ENCODE data around the gene DCAF6. TPM values are rescaled to one million over a fixed set of nuclear protein-coding genes. Genes with fewer than 3 reads are reported as not detected.

DCAF6 gene
- total RNA-seq, 1 donor from 2014 or later: 42.7 TPM

DNA sequence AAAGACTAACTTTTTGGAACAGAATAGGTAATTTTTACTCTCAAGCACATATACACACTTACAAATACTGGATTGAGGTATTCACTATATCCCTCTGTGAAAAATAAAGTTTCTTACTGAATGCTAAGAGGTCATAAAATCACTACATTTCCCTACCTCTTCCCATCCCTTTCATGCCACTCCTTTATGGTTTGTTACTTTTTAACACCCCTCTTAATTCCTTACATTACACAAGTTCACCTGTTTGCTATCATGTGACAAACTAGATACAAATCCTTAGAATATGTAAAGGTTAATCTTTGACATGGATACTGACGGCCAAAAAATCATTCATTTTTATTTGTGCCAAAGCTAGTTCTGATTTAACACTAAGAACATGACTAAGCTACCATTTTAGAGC is 6.8 kb upstream of the DCAF6 start:
- Mint-ChIP-seq H3K27ac (peak overlapping the region; percentile 71), H3K9me3 (ENCODE audit: low read depth) (no peaks in the 10 kb centered on the region), H3K4me3 (ENCODE audit: low read depth) (no peak overlapping the region), H3K36me3 (ENCODE audit: insufficient read depth) (no peaks in the 10 kb centered on the region), H3K27me3 (no peaks in the 10 kb centered on the region), H3K4me1 (ENCODE audit: low read depth) (peaks cover 51% of the 10 kb centered on the region)
- no peak for DNase-seq (ENCODE audit: low spot score, unreplicated experiment)
- TF ChIP-seq, protein P1, sequence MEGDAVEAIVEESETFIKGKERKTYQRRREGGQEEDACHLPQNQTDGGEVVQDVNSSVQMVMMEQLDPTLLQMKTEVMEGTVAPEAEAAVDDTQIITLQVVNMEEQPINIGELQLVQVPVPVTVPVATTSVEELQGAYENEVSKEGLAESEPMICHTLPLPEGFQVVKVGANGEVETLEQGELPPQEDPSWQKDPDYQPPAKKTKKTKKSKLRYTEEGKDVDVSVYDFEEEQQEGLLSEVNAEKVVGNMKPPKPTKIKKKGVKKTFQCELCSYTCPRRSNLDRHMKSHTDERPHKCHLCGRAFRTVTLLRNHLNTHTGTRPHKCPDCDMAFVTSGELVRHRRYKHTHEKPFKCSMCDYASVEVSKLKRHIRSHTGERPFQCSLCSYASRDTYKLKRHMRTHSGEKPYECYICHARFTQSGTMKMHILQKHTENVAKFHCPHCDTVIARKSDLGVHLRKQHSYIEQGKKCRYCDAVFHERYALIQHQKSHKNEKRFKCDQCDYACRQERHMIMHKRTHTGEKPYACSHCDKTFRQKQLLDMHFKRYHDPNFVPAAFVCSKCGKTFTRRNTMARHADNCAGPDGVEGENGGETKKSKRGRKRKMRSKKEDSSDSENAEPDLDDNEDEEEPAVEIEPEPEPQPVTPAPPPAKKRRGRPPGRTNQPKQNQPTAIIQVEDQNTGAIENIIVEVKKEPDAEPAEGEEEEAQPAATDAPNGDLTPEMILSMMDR (IDR thresholded peaks at IDR 0.05; ENCODE audit: unreplicated experiment): no peak

DNA sequence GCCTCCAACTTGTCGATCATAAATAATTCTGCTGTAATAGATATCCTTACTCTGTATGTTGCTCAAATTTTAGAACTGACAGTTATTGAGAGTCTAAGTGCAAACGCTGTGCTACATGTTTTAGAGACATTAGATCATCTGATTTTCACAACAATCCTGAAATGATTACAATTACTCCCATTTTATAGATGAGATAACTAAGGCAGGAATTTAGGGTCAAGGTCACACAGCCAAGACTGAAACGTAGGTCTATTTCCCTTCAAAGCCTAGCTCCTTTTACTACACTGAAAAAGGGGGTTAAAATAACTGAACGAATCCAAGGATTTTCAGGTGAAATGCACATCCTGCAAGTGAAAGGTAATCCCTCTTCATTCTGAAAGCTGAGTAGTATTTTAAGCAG is 2.7 kb upstream of the DCAF6 start:
- peak overlapping the region; percentile 98 for H3K4me3 Mint-ChIP-seq (ENCODE audit: low read depth)
- no peaks in the 10 kb centered on the region for H3K27me3 Mint-ChIP-seq
- peak overlapping the region; percentile 46 for H3K27ac Mint-ChIP-seq
- no peaks in the 10 kb centered on the region for H3K9me3 Mint-ChIP-seq (ENCODE audit: low read depth)
- H3K36me3 Mint-ChIP-seq (ENCODE audit: insufficient read depth): no peaks in the 10 kb centered on the region
- DNase-seq (ENCODE audit: low spot score, unreplicated experiment): no peak
- TF ChIP-seq, protein P1 (IDR thresholded peaks at IDR 0.05; ENCODE audit: unreplicated experiment): no peak
- peaks cover 34% of the 10 kb centered on the region for H3K4me1 Mint-ChIP-seq (ENCODE audit: low read depth)

DNA sequence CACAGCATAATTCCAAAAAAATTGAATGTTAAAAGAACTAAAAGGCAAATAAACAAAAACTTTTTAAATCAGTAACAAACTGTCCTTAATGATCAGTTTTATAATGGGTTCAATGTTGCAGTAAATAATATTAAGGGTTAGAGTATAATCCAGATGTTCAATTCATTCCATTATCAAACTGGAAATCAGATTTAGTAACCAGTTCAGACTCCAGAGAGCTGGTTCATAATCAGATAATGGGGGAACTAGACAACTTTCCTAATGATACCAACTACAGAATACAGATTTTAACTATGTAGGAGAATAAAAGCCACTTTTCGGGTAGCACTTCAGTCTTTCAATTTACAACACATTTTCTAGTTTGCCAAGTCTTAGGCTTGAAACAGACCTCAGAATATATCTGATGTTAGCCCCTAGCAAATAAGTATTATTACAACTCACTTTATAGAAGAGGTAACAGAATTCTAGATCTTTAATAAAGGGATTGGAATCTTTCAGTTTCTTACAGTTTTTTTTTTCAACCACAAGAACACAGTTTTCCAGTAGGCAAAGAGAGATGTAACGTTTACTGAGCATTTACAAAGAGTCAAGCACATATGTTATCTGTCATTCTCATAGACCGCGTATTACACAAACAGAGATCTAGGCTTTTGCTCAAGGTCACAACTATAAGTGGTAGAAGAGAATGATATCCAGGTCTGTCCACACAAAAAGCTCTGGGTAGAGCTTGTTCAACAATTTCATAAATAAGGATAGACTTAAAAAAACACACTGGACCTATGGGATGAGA is 1.9 kb upstream of the DCAF6 start:
- TF ChIP-seq, protein P1 (IDR thresholded peaks at IDR 0.05; ENCODE audit: unreplicated experiment): no peak
- Mint-ChIP-seq H3K27ac (peak overlapping the region; percentile 100), H3K4me1 (ENCODE audit: low read depth) (peaks cover 33% of the 10 kb centered on the region), H3K27me3 (no peaks in the 10 kb centered on the region), H3K9me3 (ENCODE audit: low read depth) (no peaks in the 10 kb centered on the region), H3K4me3 (ENCODE audit: low read depth) (peak overlapping the region; percentile 98), H3K36me3 (ENCODE audit: insufficient read depth) (no peaks in the 10 kb centered on the region)
- no peak for DNase-seq (ENCODE audit: low spot score, unreplicated experiment)

DNA sequence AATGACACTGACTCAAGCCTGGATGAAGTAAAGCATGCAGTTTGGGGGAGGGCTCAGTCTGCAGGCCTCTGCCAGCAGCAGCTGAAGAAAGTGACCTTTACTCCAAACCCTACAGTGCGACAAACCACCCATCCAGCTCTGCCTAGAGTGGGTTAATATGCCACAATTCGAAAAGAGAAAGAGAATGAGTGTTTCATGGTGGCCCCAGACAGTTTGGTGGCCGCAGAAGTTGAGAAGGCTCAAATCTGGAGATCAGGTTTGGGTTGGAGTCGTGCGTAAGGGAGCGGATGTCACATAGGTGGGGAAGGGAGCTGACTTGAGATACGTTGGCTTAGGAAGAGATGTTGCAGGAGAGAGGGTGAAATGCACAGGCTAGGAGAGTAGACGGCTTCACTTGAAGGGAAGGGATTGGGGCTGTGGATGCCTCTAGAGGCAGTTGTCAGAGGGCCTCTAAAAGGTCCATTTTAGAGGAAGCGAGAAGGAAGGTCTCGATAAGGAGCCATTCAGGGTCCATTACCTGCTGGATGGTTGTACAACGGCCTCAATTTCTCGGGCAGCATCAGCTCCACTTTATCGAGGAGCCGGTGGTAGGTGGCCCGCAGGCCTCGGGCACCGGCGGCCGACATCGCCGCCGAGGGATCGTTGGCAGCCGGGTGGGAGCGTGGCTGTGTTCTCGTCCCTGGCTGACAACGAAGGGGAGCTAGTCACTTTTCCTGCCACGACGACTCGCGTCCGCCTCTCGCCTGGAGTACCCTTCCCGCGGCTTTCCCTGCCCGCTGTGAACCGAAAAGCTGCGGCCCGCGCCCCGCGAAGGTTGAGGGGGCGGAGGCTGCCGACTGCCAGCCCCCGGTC is 1.0 kb upstream of the DCAF6 start:
- Mint-ChIP-seq H3K9me3 (ENCODE audit: low read depth) (no peaks in the 10 kb centered on the region), H3K4me1 (ENCODE audit: low read depth) (peaks cover 27% of the 10 kb centered on the region), H3K27ac (peak overlapping the region; percentile 100), H3K36me3 (ENCODE audit: insufficient read depth) (no peaks in the 10 kb centered on the region), H3K27me3 (no peaks in the 10 kb centered on the region), H3K4me3 (ENCODE audit: low read depth) (peak overlapping the region; percentile 98)
- TF ChIP-seq, protein P1 (IDR thresholded peaks at IDR 0.05; ENCODE audit: unreplicated experiment): peak; percentile 4
- DNase-seq (ENCODE audit: low spot score, unreplicated experiment): no peak

DNA sequence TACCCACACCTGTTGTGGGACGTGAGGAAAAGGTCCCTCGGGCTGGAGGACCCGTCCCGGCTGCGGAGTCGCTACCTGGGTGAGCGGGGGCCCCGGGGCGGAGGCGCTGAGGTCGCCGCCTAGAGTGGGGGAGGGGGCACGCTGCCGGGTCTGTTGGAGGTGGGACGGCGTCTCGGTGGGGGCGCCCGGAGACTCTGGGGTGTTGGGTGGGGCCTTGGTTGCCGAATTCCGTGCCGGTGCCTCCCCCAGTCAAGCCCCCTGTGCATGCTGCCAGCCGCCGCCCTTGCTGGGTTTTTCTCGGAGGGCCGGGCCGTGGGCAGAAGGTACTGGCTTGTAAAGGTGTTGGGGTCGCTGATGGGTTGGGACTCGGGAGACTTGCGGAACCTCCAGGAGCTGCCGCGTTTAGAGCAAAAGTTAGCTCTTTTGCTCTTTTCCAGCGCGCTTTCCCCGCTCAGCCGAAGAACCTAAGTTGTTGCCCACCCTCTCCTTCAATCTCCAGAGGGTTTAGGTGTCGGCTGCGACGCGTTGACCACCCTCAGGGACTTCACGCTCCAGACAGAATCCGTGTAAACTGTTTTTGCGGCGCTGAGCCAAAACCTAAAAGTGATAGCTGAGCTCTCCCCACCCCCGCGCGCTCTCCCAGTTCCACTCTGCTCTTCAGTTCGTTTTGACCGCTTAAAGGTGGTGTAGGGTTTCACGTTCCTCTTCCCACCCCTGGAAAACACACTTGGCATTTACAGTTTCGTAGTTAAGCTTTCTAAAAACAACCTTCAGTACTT is 636 bp downstream of the DCAF6 start, which contains the start of gene MPC2:
MPC2 (minus strand) TSS at position 143 of the 779 bp plus-strand sequence. CDS start 1,231 bp downstream, outside the sequence.
- H3K27me3 Mint-ChIP-seq: no peaks in the 10 kb centered on the region
- H3K4me3 Mint-ChIP-seq (ENCODE audit: low read depth): peak within 1 kb of the TSS; percentile 98
- H3K9me3 Mint-ChIP-seq (ENCODE audit: low read depth): no peaks in the 10 kb centered on the region
- H3K4me1 Mint-ChIP-seq (ENCODE audit: low read depth): peaks cover 27% of the 10 kb centered on the region
- TF ChIP-seq, protein P1 (IDR thresholded peaks at IDR 0.05; ENCODE audit: unreplicated experiment): no peak
- H3K27ac Mint-ChIP-seq: peak within 1 kb of the TSS; percentile 100
- DNase-seq (ENCODE audit: low spot score, unreplicated experiment): no peak
- H3K36me3 Mint-ChIP-seq (ENCODE audit: insufficient read depth): peaks cover 2% of the 10 kb centered on the region
